ENCODE measurements around the gene EEF1A2.

The EEF1A2 gene

DNA sequence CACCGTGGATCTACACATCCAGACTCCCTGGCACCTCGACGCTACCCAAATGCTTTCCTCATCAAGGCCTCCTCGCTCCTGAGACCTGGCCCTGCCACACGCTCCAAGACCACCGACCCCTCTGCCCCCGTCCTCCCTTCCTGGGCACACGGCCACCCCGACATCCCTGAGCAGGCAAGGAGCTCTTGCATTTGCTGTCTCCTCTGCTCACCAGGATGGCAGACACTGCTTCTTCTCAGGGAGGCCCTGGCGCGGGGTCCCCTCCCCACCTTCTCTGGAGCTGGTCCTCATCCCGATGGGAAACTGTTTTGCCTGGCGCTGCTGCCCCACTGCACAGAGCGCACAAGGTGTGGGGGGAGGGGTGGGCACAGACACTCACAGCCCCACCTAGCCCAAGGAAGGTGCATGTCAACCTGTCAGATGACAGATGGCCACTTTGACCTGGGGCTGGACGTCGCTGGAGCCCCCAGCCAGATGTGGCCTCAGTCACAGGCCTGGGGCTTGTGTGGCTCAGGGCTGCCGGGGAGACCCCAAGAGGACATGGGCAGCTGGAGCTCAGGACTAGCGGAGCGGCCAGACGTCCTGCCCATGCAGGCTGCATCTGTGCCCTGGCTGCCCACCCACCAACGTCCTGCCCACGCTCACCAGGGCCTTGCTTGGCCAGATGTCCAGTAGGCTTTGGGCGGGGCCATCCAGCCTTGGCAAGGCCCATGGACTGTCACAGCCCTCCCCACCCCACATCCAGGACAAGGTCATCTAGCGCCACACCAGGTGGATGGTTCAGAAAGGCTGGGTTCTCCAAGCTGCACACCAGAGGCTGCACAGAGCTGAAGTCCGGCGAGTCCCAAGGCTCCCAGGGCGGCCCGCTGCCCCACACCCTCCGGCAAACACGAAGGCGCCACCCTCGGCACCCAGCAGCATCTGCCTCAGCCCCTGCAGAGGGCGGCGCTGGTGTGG lies 20.3 kb downstream of the EEF1A2 start:
- ATAC-seq, result no peak
- no peak overlapping the region for H3K27ac Mint-ChIP-seq
- no peak for DNase-seq (ENCODE audit: low spot score in 2 of 2)
- no peaks in the 10 kb centered on the region for H3K9me3 Mint-ChIP-seq
- H3K4me3 Mint-ChIP-seq, result no peak overlapping the region
- H3K36me3 Mint-ChIP-seq, result no peaks in the 10 kb centered on the region
- peaks cover 20% of the 10 kb centered on the region for H3K4me1 Mint-ChIP-seq

DNA sequence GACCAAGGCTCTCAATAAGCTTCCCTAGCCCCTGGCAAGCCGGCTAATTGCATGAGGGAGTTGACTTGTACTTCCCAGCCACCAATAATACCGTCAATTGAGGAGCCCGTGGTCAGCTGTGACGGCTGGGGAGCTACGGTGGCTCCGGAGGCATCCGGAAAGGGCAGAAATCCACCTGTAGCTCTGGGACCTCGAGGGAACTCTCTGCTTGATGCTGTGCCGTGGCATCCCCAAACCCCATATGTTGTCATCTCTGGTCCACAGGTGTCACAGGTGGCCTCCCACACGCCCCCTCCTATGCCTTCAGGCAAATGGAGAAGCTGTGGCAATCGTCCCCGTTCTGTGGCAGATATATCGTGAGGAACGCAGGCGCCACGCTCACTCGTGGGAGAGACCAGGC lies 20.9 kb downstream of the EEF1A2 start:
- ATAC-seq, result no peak
- H3K9me3 Mint-ChIP-seq, result no peaks in the 10 kb centered on the region

DNA sequence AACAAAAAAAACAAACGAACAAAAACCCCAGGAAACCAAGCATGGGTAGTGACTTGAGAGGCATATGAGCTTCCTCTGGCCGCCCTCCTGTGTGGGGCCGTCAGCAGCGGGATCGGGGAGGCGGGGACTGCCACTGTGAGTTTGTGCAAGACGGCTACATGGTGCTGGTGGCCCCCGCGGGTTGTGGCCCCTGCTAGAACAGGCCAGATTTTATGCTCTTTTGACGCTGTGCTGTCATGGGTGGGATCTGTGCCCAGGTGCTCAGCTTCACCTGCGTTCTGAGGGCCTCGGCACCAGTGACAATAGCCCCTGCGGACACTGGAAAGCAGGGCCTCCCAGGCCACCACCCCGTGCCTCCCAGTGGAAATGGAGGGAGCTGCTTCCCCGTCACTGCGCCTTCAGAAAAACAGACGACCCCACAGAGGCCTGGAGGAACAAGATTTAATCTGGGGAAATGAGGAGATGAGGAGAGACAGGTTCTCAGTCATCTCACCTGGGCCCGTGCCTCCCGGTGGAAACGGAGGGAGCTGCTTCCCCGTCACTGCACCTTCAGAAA lies 21.7 kb downstream of the EEF1A2 start:
- H3K4me3 Mint-ChIP-seq, result no peak overlapping the region
- H3K4me1 Mint-ChIP-seq, result peaks cover 15% of the 10 kb centered on the region
- ATAC-seq (no peak), DNase-seq (ENCODE audit: low spot score in 2 of 2) (no peak)
- H3K36me3 Mint-ChIP-seq, result no peaks in the 10 kb centered on the region
- H3K27ac Mint-ChIP-seq, result no peak overlapping the region
- H3K9me3 Mint-ChIP-seq, result no peaks in the 10 kb centered on the region

More for the DNA sequence above, 20.9 kb downstream of the EEF1A2 start:
- Mint-ChIP-seq H3K27ac (no peak overlapping the region), H3K4me1 (peaks cover 18% of the 10 kb centered on the region), H3K4me3 (no peak overlapping the region), H3K36me3 (no peaks in the 10 kb centered on the region)
- DNase-seq (ENCODE audit: low spot score in 2 of 2), result no peak

DNA sequence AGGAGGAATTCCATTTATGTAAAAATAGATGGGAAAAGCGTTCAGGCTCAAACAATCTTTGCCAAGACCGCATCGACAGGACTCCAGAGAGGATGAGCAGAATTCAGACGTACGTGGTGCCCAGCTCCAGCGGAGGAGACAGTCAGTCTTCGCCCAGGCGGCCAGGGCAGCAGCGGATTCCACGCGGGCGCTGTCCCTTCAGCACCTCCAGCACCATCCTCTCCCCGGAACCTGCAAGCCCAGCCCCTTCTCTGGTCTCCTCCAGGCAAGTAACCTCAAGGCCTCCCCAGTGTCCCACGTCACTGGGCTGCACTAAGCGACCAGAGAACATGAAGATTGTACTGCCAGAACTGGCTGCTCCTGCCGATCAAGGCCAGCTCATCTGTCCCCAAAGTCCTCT lies 23.7 kb downstream of the EEF1A2 start:
- no peaks in the 10 kb centered on the region for H3K36me3 Mint-ChIP-seq
- ATAC-seq (peak; percentile 14), DNase-seq (ENCODE audit: low spot score in 2 of 2) (no peak)
- H3K27ac Mint-ChIP-seq, result no peak overlapping the region
- no peak overlapping the region for H3K4me3 Mint-ChIP-seq
- H3K4me1 Mint-ChIP-seq, result peaks cover 10% of the 10 kb centered on the region
- H3K9me3 Mint-ChIP-seq, result no peaks in the 10 kb centered on the region

DNA sequence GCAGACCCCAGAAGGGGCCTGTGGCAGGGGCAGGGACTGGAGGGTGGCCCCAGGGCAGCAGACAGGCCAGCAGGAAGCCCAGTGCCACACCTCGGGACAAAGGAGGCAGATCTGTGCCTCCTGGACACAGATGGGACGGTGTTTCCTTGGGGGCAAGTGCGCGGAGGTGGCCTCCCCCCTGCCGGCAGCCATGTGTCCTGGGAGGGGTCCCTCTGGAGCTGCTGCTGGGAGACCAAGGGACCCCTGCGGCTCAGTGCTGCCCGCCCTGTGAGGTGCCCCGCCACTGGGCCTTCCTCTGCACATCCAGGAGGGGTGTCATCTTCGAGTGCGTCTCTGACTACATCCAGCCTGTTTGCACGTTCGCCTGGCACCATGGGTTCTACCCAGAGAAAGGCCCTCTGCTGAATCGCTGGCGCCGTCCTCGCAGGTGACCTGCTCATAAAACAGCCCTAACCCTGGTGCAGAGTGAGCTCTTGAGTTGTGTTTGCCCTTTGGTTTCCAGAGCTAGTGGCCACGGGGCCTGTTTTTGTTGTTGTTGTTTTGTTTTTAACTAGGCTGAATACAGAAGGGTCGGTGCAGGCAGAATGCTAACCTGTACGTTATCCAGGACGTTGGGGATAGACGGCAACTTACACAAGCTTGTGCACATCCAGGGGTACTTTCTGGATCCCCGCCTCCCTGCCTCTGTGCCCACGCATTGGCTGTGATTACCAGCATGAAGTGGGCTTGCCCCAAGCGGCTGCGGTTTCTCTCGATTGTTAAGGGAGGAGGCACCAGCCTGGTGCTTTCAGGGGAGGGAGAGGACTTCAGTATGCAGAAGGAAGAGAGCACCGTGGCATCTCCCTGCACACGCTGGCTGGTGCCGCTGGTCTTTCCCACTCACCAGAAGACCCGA lies 25.1 kb downstream of the EEF1A2 start:
- no peak for ATAC-seq
- no peaks in the 10 kb centered on the region for H3K9me3 Mint-ChIP-seq
- peak overlapping the region; percentile 7 for H3K4me3 Mint-ChIP-seq
- no peak for DNase-seq (ENCODE audit: low spot score in 2 of 2)
- H3K36me3 Mint-ChIP-seq, result no peaks in the 10 kb centered on the region
- no peak overlapping the region for H3K27ac Mint-ChIP-seq
- peaks cover 10% of the 10 kb centered on the region for H3K4me1 Mint-ChIP-seq

DNA sequence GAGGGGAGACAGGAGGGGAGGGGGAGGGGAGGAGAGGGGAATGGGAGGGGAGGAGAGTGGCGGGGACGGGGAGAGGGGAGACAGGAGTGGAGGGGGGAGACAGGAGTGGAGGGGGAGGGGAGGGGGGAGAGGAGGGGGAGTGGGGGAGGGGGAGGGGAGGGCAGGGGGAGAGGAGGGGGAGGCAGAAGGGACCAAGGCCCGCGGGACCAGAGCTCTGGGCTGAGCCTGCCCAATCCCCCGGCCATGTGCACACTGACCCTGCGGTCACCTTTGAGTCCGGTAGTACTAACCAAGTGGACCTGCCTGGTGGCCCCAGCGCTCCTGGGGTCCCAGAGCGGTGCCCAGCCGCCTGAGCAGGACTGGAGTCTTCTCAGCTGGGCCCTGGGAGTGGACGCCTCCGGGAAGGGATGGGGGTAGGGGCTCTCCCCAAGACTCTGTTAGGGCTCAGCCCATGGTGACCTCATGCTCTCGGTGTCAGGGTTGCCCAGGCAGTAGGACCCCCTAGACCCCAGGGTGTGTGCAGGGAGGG lies 26.0 kb downstream of the EEF1A2 start:
- no peak overlapping the region for H3K4me3 Mint-ChIP-seq
- H3K27ac Mint-ChIP-seq, result no peak overlapping the region
- H3K9me3 Mint-ChIP-seq, result no peaks in the 10 kb centered on the region
- DNase-seq (ENCODE audit: low spot score in 2 of 2), result no peak
- peaks cover 10% of the 10 kb centered on the region for H3K4me1 Mint-ChIP-seq
- H3K36me3 Mint-ChIP-seq, result no peaks in the 10 kb centered on the region
- ATAC-seq, result no peak

DNA sequence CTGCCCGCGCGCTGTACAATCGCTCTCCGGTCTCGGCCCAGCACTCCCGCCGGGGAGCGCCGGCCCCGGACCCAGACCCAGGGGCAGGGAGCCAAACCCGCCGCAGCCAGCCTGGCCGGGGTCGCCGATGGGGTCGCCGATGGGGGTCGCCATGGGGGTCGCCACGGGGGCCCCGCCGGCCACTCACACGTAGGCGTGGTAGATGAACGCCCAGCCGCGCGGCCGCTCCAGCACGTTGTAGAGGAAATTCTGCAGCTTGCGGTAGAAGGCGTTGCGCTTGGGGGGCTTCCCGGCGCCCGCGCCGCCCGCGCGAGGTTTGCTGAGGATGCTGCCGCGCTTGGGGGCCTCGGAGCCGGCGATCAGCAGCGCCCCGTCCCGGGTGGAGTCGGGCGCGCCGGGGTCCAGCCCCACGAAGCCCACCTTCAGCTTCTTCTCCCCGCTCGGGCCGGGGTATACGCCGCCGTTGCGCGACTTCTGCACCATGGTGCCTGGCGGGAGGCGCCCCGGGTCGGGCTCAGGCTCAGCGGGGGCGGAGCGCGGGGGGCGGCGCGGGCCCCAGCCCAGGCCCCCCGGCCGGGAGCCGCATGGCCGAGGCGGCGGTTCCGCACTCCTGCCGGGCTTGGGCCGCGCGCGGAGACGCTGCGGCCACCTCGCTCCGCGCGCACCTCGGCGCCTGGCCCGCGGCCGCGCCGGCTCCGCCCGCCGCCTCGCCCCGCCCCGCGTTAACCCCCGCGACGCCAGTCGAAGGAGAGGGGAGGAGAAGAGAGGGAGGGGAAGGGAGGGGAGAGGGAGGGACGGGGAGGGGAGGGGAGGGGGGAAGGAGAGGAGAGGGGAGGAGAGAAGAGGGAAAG lies 26.7 kb downstream of the EEF1A2 start, which contains the start of gene KCNQ2:
Gene KCNQ2, minus strand, starts transcription at position 675 of the 851 bp plus-strand sequence. Its CDS starts 192 bp downstream, at position 483.
- ATAC-seq, result no peak
- peaks cover 10% of the 10 kb centered on the region for H3K4me1 Mint-ChIP-seq
- no peak within 1 kb of the TSS for H3K4me3 Mint-ChIP-seq
- H3K27ac Mint-ChIP-seq, result no peak within 1 kb of the TSS
- no peak for DNase-seq (ENCODE audit: low spot score in 2 of 2)
- no peaks in the 10 kb centered on the region for H3K36me3 Mint-ChIP-seq
- H3K9me3 Mint-ChIP-seq, result no peaks in the 10 kb centered on the region

DNA sequence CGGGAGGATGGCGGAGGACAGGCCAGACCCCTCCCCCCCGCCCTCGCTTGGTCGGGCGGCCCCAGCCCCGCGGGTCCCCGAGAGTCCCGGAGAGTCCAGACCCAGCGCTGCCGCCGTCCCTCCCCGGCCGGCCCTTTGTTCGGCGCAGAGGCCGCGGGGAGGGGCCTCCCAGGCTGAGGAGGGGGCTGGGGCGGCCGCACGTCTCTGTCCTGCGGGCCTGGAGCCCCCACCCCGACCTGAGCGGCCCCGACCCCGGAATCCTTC lies 27.2 kb downstream of the EEF1A2 start:
- Mint-ChIP-seq H3K4me1 (peaks cover 10% of the 10 kb centered on the region), H3K36me3 (no peaks in the 10 kb centered on the region), H3K9me3 (no peaks in the 10 kb centered on the region), H3K4me3 (no peak overlapping the region), H3K27ac (no peak overlapping the region)
- DNase-seq (ENCODE audit: low spot score in 2 of 2) (no peak), ATAC-seq (no peak)

DNA sequence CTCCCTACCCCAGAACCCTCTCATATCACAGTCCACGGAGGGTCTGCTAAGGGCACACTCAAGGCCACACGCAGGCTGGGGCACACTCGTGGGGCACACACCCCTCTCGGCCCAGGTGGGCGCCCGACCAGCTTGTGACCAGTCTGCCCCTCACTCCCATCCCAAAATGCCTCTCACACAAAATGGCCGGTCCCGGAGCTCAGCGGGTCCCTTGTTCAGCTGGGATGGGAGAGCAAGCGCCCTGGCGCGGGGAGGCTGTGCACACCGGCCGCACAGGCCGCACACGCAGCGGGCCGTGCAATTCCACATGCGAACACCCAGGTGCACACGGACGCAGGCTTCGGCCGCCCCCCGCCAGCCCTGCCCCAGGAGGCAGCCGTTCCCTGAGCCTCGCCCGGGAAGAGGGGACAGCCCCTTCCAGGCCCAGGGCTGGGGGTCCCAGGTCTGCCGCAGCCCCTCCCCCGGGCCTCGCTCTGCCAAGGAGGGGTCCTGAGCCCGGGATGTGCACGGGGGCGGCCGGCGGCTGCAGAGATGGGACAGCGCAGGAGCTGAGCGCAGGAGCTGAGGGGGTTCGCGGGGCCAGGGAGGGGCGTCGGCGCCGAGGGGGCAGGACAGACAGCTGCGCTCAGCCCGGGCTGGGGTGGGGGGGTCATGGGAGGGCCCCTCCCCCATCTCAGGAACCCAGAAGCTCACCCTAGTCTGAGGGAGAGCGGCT lies 27.7 kb downstream of the EEF1A2 start:
- Mint-ChIP-seq H3K4me3 (no peak overlapping the region), H3K36me3 (no peaks in the 10 kb centered on the region), H3K27ac (no peak overlapping the region), H3K9me3 (no peaks in the 10 kb centered on the region), H3K4me1 (peaks cover 10% of the 10 kb centered on the region)
- no peak for ATAC-seq
- DNase-seq (ENCODE audit: low spot score in 2 of 2), result no peak

DNA sequence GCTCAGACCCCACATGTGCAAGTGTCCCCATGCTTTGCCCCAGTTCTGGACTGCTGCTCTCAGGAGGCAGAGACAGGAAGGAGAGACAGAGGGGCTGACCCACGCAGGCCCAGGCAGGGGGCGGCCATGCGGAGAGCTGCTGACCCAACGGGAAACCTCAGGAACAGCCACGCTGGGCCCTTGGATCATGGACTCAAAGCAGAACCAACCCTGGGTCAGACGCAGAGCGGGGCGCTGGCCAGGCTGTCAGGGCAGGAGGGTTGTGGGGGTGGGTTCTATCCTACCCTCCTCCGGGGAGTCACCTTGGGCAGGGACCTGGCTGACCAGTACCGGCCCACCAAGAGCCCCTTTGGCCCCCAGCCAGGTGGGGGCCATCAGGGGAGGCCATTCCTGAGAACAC lies 28.5 kb downstream of the EEF1A2 start:
- DNase-seq (ENCODE audit: low spot score in 2 of 2), result no peak
- H3K9me3 Mint-ChIP-seq, result no peaks in the 10 kb centered on the region
- no peak overlapping the region for H3K4me3 Mint-ChIP-seq
- H3K4me1 Mint-ChIP-seq, result peaks cover 10% of the 10 kb centered on the region
- H3K36me3 Mint-ChIP-seq, result no peaks in the 10 kb centered on the region
- H3K27ac Mint-ChIP-seq, result no peak overlapping the region
- ATAC-seq, result no peak

DNA sequence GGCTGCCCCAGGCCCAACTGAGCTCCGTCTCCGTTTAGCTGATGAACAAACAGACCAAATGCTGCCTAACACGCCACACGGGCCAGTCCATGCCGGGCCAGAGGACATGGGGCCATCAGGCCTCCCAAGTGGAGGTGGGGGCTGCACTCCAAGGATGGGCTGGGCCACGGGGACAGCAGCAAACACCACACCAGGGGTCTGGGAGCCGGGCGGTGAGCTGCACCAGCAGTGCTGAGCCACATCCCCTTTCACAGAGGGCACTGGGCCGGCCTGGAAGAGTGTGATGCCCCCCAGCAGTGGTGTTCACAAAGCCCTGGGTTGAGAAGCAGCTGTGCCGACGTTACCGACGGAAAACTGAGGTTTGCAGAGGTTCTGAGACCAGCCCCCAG lies 29.2 kb downstream of the EEF1A2 start:
- no peaks in the 10 kb centered on the region for H3K36me3 Mint-ChIP-seq
- peaks cover 10% of the 10 kb centered on the region for H3K4me1 Mint-ChIP-seq
- ATAC-seq, result no peak
- no peak overlapping the region for H3K4me3 Mint-ChIP-seq
- DNase-seq (ENCODE audit: low spot score in 2 of 2), result no peak
- H3K27ac Mint-ChIP-seq, result no peak overlapping the region
- no peaks in the 10 kb centered on the region for H3K9me3 Mint-ChIP-seq

DNA sequence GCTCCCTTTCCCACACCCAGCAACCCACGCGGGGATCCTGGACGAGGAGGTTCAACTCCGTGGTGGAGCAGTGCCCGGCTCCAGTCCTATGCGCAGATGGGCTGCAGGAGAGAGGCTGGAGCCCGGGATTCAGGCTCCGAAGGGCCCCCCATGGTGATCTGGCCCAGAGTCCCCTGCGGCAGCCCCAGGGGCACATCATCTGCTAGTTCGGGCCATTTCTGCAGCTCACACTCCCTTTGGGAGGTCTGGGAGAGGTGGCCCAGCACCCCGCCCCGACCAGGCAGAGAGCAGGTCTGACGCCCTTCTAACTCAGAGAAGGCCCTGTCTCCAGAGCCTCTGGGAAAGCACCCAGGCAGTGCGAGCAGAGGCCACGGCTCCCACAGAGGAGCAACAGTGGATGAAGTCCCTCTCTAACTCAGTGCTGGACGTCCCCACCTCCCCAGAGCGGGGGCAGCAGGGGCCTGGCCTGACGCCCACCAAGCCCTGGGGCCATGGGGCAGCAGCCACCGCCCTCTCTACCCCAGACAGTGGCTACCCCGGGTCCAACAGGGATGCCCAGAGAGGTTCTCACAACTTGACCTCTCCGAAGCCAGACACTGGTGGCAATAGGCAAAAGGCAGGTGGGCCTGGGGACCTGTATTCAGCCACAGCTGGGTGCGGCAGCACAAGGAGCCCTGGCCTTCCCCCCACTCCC lies 29.7 kb downstream of the EEF1A2 start:
- ATAC-seq (no peak), DNase-seq (ENCODE audit: low spot score in 2 of 2) (no peak)
- Mint-ChIP-seq H3K27ac (no peak overlapping the region), H3K9me3 (no peaks in the 10 kb centered on the region), H3K36me3 (no peaks in the 10 kb centered on the region), H3K4me1 (peaks cover 6% of the 10 kb centered on the region), H3K4me3 (no peak overlapping the region)

DNA sequence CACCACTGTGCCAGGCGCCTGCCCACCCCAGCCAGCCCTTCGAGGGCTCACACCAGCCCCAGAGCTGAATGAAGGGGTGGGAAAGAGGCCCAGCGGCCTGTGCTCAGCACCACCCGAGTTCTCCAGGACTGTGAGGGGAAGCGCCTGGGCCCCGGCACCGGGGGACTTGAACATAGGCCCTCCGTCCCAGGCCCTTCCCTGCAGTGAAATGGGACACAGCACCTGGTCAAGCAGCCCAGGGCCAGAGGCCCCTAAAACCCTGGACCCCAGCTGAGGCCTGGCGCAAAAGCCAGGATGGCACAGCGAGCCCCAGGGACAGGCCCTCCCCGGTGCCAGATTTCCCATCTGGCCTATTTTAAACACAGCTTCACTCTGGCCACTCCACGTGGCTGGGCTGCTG lies 30.5 kb downstream of the EEF1A2 start:
- H3K36me3 Mint-ChIP-seq, result no peaks in the 10 kb centered on the region
- ATAC-seq (no peak), DNase-seq (ENCODE audit: low spot score in 2 of 2) (no peak)
- no peaks in the 10 kb centered on the region for H3K9me3 Mint-ChIP-seq
- no peaks in the 10 kb centered on the region for H3K4me1 Mint-ChIP-seq
- no peak overlapping the region for H3K4me3 Mint-ChIP-seq
- no peak overlapping the region for H3K27ac Mint-ChIP-seq

All from stimulated activated effector memory CD8-positive, alpha-beta T cell treated with anti-CD3 and anti-CD28 coated beads, Interleukin-12 subunit alpha, Interleukin-12 subunit beta, amount 100 ng/mL, for 72 hours (primary cell).